RWPE2 (cell line): ENCODE measurements around the gene DDX17.

ENCODE experiments used
- ATAC-seq: fragments of 200-7000 bp; cut with Tn5 transposase; 3 replicates; pipeline ENCODE4 v1.9.1; 2021; ENCODE audit warnings: low read depth
- DNase-seq: peaks from one replicate; pipeline ENCODE4 v3.0.0-alpha.2; 2020; ENCODE audit warnings: low spot score
- H3K27ac ChIP-seq: fragments of 450-650 bp; 2 replicates; pipeline ENCODE4 v1.5.1; 2017; ENCODE audit warnings: mild to moderate bottlenecking; ENCODE audit not compliant: poor library complexity, severe bottlenecking
- H3K27me3 ChIP-seq: fragments of 250-450 bp; sonication (Bioruptor Pico); 2 replicates; pipeline ENCODE4 v1.5.1; 2021; ENCODE audit warnings: mild to moderate bottlenecking, moderate library complexity; ENCODE audit not compliant: insufficient read depth, poor library complexity, severe bottlenecking
- H3K36me3 ChIP-seq: fragments of 250-450 bp; sonication (Bioruptor Pico); 2 replicates; pipeline ENCODE4 v1.5.1; 2020; ENCODE audit warnings: low read depth, mild to moderate bottlenecking, moderate library complexity
- H3K4me1 ChIP-seq: fragments of 250-450 bp; sonication (Bioruptor Pico); 2 replicates; pipeline ENCODE4 v1.5.1; 2021; ENCODE audit warnings: mild to moderate bottlenecking, moderate library complexity; ENCODE audit not compliant: insufficient read depth, poor library complexity, severe bottlenecking
- H3K4me3 ChIP-seq: fragments of 250-450 bp; sonication (Bioruptor Pico); 2 replicates; pipeline ENCODE4 v1.5.1; 2021; ENCODE audit warnings: mild to moderate bottlenecking, moderate library complexity; ENCODE audit not compliant: severe bottlenecking
- H3K9me3 ChIP-seq: fragments of 250-450 bp; sonication (Bioruptor Pico); 2 replicates; pipeline ENCODE4 v1.5.1; 2021; ENCODE audit warnings: mild to moderate bottlenecking, moderate library complexity; ENCODE audit not compliant: severe bottlenecking
- TF ChIP-seq, protein P1 (sequence below): fragments of 450-650 bp; IDR thresholded peaks from one replicate; pipeline ENCODE4 v1.5.1; 2017; ENCODE audit warnings: mild to moderate bottlenecking, moderate library complexity; ENCODE audit not compliant: poor library complexity, severe bottlenecking

Gene DDX17

DNA sequence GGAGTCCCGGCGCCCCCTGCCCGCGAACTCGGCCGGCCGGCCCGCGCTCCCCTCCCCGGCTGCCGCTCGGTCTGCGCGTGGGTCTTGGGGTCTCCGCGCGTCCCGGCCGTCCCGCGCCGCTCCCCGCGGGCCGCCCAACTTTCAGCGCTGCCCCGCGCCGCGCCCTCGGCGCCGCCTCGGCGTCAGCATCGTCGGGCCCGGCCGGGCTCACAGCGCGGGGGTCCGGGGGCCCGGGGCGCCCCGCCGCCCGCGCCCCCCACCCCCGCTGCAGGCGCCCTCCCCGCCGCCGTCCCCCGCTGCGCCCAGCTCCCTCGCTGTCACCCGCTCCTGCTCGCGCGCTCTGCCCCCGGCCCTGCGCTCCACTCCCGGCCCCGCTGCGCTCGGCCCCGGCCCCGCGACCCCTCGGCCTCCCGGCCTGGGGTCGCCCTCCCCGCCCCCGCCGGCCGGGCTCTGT is 51.0 kb downstream of the DDX17 start, which contains the start of gene KCNJ4:
Gene KCNJ4 (minus strand): TSS at position 124 of the 454 bp plus-strand sequence. CDS start 27,067 bp downstream, outside the sequence.
- no peak for ATAC-seq
- Histone ChIP-seq H3K27me3 (peaks cover 29% of the 10 kb centered on the region), H3K4me3 (peak within 1 kb of the TSS; percentile 32)

DNA sequence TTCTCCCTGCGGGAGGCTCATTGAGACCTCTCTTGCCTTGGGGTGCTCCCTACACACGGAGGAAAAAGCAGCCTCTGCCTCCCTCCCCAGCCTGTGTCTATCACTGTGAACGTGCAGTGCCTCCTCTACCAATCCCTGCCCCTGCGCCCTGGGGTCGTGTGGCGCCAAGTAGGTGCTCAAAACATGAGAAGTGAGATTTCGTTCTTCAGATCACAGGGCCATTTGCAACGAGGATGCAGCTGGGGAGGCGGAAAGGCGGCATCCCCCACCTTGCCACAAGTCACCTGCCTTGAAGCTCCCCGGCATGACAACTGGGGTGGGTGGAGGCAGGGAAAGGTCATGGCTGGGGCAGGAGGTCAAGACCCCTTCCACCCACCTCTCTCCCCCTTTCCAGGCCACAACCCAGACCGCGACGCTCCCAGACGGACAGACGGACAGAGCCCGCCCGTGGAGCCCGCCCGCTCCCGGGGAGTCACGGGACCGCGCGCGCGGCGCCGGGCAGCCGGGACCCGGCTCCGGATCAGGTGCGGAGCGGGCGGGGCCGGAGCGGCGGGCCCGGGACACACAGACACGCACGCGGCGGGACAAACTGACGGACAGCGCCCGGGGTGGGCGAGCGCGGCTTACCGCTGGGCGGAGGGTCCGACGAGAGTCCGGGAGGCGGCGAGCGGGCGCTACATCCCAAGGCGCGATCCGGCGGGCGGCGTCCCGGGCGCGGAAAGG is 51.6 kb downstream of the DDX17 start:
- ATAC-seq, result no peak
- Histone ChIP-seq H3K36me3 (no peaks in the 10 kb centered on the region), H3K9me3 (no peaks in the 10 kb centered on the region), H3K4me1 (no peaks in the 10 kb centered on the region), H3K27ac (no peak overlapping the region), H3K27me3 (peaks cover 29% of the 10 kb centered on the region), H3K4me3 (peak overlapping the region; percentile 32)
- TF ChIP-seq, protein P1, sequence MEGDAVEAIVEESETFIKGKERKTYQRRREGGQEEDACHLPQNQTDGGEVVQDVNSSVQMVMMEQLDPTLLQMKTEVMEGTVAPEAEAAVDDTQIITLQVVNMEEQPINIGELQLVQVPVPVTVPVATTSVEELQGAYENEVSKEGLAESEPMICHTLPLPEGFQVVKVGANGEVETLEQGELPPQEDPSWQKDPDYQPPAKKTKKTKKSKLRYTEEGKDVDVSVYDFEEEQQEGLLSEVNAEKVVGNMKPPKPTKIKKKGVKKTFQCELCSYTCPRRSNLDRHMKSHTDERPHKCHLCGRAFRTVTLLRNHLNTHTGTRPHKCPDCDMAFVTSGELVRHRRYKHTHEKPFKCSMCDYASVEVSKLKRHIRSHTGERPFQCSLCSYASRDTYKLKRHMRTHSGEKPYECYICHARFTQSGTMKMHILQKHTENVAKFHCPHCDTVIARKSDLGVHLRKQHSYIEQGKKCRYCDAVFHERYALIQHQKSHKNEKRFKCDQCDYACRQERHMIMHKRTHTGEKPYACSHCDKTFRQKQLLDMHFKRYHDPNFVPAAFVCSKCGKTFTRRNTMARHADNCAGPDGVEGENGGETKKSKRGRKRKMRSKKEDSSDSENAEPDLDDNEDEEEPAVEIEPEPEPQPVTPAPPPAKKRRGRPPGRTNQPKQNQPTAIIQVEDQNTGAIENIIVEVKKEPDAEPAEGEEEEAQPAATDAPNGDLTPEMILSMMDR, result no peak
- no peak for DNase-seq

More for the DNA sequence above, 51.0 kb downstream of the DDX17 start, which contains the start of gene KCNJ4:
- H3K4me1 ChIP-seq, result no peaks in the 10 kb centered on the region
- TF ChIP-seq, protein P1, result no peak
- DNase-seq, result no peak
- H3K27ac ChIP-seq, result no peak within 1 kb of the TSS
- H3K9me3 ChIP-seq, result no peaks in the 10 kb centered on the region
- no peaks in the 10 kb centered on the region for H3K36me3 ChIP-seq

DNA sequence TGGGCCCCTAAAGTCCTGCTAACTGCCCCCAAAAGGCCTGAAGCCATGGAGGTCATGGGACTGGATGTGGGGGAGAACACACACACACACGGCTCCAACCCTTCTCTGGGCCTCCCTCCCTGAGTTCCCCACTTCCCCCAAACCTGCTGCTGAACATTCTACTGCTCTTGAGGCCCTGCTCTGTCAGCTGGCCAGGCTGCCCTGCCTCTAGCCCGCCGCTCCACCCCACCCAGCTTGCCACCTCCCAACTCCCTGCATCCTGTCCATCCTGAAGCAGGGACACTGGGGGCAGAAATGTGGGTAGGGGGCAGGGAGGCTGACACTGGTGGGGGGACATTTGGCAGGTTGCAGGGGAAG is 52.1 kb downstream of the DDX17 start:
- no peak for DNase-seq
- no peaks in the 10 kb centered on the region for H3K36me3 ChIP-seq
- H3K4me3 ChIP-seq, result no peak overlapping the region

DNA sequence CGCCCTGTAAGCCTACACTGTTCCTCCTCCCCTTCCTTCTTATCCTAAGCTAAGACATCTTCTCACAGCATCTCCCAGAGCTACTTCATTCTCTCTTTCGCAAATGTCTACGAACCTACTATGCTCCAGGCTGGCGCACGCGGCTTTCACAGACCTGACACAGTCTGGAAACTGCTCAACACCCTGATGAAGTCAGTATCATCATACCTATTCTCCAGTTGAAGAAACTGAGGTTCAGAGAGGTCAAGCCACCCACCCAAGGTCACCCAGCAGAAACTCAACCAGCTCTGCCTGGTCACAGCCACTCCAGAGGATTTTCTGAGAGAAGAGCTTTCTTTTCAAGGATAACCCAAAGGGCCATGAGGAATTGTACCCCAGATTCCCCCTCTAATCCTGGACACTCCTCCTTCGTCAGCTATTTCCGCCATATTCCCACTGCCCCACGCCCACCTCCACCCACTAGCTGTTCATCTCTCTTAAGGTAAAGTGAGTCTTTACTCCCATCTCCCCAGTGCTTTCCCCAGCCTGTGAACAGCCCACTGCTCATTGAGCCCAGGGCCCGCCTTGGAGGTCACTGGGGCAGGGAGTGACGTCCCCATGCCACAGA is 52.9 kb downstream of the DDX17 start:
- Histone ChIP-seq H3K9me3 (no peaks in the 10 kb centered on the region), H3K4me3 (no peak overlapping the region), H3K27ac (no peak overlapping the region), H3K27me3 (peaks cover 29% of the 10 kb centered on the region), H3K4me1 (no peaks in the 10 kb centered on the region), H3K36me3 (no peaks in the 10 kb centered on the region)
- ATAC-seq (no peak), DNase-seq (no peak)
- TF ChIP-seq, protein P1, result no peak

More for the DNA sequence above, 52.1 kb downstream of the DDX17 start:
- Histone ChIP-seq H3K27ac (no peak overlapping the region), H3K4me1 (no peaks in the 10 kb centered on the region), H3K9me3 (no peaks in the 10 kb centered on the region), H3K27me3 (peaks cover 29% of the 10 kb centered on the region)
- no peak for ATAC-seq
- TF ChIP-seq, protein P1, result no peak
